PC-3 (cell line): ENCODE measurements around the gene IL1RAP.

Experiments used
- EZH2 ChIP-seq: fragments of 300-600 bp; sonication (generic); IDR thresholded peaks from one replicate; pipeline ENCODE4 v1.6.1; 2017; ENCODE audit warnings: antibody characterized with exemption, mild to moderate bottlenecking, low read length; ENCODE audit not compliant: unreplicated experiment
- EZH2phosphoT487 ChIP-seq: fragments of 300-600 bp; sonication (generic); IDR thresholded peaks from 2 replicates; pipeline ENCODE4 v1.6.1; 2018; ENCODE audit warnings: mild to moderate bottlenecking, antibody characterized with exemption, low read length, borderline replicate concordance
- TF ChIP-seq, protein P1 (sequence below): fragments of 300-600 bp; sonication (generic); conservative IDR thresholded peaks from 2 replicates; pipeline ENCODE4 v1.5.1; 2017; ENCODE audit warnings: antibody characterized with exemption, low read depth, mild to moderate bottlenecking, low read length

DNA sequence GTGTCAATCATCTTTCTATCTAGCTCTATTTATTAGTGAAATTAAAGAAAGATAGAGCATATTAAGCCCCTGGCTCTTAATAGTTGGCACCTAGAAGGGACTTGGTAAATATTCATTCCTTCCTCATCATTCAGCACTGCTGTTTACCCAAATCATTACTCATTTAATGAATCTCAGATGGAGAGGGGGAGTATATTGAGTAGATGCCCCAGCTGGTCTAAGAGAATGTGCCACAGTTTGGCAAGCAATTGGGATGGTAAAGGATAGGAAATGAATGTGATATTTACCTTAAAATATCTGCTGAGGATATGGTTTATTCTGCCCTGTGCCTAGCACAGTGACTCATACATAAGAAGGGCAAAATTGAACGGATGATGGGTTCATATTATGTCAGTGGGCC is 6.0 kb downstream of the IL1RAP start:
- TF ChIP-seq, protein P1, sequence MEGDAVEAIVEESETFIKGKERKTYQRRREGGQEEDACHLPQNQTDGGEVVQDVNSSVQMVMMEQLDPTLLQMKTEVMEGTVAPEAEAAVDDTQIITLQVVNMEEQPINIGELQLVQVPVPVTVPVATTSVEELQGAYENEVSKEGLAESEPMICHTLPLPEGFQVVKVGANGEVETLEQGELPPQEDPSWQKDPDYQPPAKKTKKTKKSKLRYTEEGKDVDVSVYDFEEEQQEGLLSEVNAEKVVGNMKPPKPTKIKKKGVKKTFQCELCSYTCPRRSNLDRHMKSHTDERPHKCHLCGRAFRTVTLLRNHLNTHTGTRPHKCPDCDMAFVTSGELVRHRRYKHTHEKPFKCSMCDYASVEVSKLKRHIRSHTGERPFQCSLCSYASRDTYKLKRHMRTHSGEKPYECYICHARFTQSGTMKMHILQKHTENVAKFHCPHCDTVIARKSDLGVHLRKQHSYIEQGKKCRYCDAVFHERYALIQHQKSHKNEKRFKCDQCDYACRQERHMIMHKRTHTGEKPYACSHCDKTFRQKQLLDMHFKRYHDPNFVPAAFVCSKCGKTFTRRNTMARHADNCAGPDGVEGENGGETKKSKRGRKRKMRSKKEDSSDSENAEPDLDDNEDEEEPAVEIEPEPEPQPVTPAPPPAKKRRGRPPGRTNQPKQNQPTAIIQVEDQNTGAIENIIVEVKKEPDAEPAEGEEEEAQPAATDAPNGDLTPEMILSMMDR = no peak
- TF ChIP-seq EZH2 = no peak
- no peak for TF ChIP-seq EZH2phosphoT487
